Psoas muscle (tissue), 8 donors: ENCODE results near the gene PPP2R5E. TPM values are rescaled to one million over a fixed set of nuclear protein-coding genes. Genes with fewer than 3 reads are reported as not detected.

Source experiments
- ATAC-seq, 4 donors: fragments of 200-7000 bp; cut with Tn5 transposase; one replicate each; pipeline ENCODE4 v1.9.1; 2020; ENCODE audit warnings: moderate library complexity in 3 of 4, mild to moderate bottlenecking in 2 of 4
- DNase-seq, 2 donors: peaks; one replicate each; pipeline ENCODE4 v3.0.0-alpha.2; 2020
- H3K27ac ChIP-seq: fragments of 200-600 bp; one replicate; pipeline ENCODE4 v1.8.0; 2022
- H3K27me3 ChIP-seq, 3 donors: fragments of 200-600 bp in 1 of 3; one replicate each; pipeline versions ENCODE4 v1.6.1 to v1.8.0; 2013 to 2022; ENCODE audit warnings: low read length in 2 of 3, mild to moderate bottlenecking in 2 of 3, moderate library complexity in 1 of 3; ENCODE audit not compliant: insufficient read depth in 3 of 3
- H3K36me3 ChIP-seq, 2 donors: fragments of 200-600 bp in 1 of 2; one replicate each; pipeline versions ENCODE4 v1.6.1 to v1.8.0; 2013 to 2022; ENCODE audit warnings: low read depth in 1 of 2, mild to moderate bottlenecking in 1 of 2, moderate library complexity in 1 of 2; ENCODE audit not compliant: insufficient read depth in 1 of 2
- H3K4me1 ChIP-seq: fragments of 200-600 bp; one replicate; pipeline ENCODE4 v1.8.0; 2022
- H3K4me3 ChIP-seq: fragments of 200-600 bp; one replicate; pipeline ENCODE4 v1.8.0; 2022; ENCODE audit warnings: mild to moderate bottlenecking
- H3K9me3 ChIP-seq: fragments of 200-600 bp; one replicate; pipeline ENCODE4 v1.8.0; 2022
- WGBS, 3 donors: extraction: QIAGEN DNeasy Blood & Tissue Kit; methylation state at CpG; one replicate each; pipeline versions ENCODE4 v1.1.6 to v1.1.7; 2013; 5-methylcytosine and 5-hydroxymethylcytosine counted together
- intact Hi-C, 2 donors: fragments of 100-400 bp; cut with DNase I; formaldehyde crosslinking; loops; one replicate each; pipeline versions ENCODE4 v1.11.0 to v1.14.2; 2022
- polyA plus RNA-seq, 3 donors: library from polyadenylated mRNA; stranded (reverse); fragments of 200-250 nt; gene quantifications; one replicate each; pipeline ENCODE4 v1.2.3, GENCODE V29; 2013
- total RNA-seq, 4 donors: library from RNA; stranded (reverse); fragmentation: NEBNext Ultra II Directional in 2 of 4; extraction: Animal tissue kit (Norgen Biotek cat#: 25700) in 2 of 4; gene quantifications; one replicate each; pipeline versions ENCODE4 v1.2.1 to v1.2.4, GENCODE V29; 2021 to 2023
- TF ChIP-seq, protein P1 (sequence below): fragments of 200-600 bp; IDR thresholded peaks from one replicate; pipeline ENCODE4 v1.8.0; 2022; ENCODE audit warnings: antibody characterized with exemption
- donor health status: healthy with polysubstance abuse.
- donor health status: DM: no; HTN: no; CAD: no; lungs with moderate emphysema.
- donor health status: Bipolar disorder and iron deficiency.
- donor health status: healthy.
- donor health status: DM: yes; HTN: yes; CAD: no.
- donor health status: DM: no; HTN: no; CAD: no.
- donor health status: DM: no; HTN: no; CAD: no.
- donor health status: DM: yes; HTN: yes; CAD: no.

Gene PPP2R5E
- total and polyA plus RNA-seq, 7 donors: 10.8 to 35.0 (median 29.3) TPM

GRCh38 chr14:63432888-63433552 is 110.2 kb downstream of the PPP2R5E start:
- intact Hi-C loops: loop anchor here in 1 of 2 donors (10.0 kb wide), 1 partner anchor 112 kb away; the partner anchor contains the start of gene PPP2R5E
- 95 to 99% (median 96%) methylated on average over 4 of the region's 4 CpGs for WGBS, 3 donors
- Histone ChIP-seq H3K27me3 (no peaks in the 10 kb centered on the region), H3K4me3 (no peak overlapping the region), H3K9me3 (no peaks in the 10 kb centered on the region), H3K4me1 (peaks cover 58% of the 10 kb centered on the region), H3K27ac (no peak overlapping the region), H3K36me3 (no peaks in the 10 kb centered on the region)
- DNase-seq: no peak
- TF ChIP-seq, protein P1, sequence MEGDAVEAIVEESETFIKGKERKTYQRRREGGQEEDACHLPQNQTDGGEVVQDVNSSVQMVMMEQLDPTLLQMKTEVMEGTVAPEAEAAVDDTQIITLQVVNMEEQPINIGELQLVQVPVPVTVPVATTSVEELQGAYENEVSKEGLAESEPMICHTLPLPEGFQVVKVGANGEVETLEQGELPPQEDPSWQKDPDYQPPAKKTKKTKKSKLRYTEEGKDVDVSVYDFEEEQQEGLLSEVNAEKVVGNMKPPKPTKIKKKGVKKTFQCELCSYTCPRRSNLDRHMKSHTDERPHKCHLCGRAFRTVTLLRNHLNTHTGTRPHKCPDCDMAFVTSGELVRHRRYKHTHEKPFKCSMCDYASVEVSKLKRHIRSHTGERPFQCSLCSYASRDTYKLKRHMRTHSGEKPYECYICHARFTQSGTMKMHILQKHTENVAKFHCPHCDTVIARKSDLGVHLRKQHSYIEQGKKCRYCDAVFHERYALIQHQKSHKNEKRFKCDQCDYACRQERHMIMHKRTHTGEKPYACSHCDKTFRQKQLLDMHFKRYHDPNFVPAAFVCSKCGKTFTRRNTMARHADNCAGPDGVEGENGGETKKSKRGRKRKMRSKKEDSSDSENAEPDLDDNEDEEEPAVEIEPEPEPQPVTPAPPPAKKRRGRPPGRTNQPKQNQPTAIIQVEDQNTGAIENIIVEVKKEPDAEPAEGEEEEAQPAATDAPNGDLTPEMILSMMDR: no peak
- ATAC-seq: no peak

DNA sequence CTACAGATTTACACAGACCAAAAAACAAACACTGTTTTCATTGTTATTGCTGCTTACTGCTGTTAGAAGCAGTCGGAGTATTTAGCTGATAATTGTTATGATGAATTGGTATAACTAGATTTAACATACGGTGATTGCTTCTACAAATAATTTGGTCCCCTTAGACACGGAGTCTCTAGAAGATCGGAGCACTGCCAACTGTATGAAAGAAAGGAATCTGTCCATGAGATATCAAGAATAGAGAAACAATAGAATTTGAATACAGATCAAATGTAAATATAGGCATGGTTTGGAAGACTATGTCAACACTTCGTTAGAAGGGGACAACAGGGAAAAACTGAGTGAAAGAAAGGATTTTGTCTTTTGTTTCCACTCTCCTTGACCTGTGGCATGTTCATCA is 110.9 kb downstream of the PPP2R5E start:
- ATAC-seq (no peak), DNase-seq (no peak)
- Histone ChIP-seq H3K27me3 (no peaks in the 10 kb centered on the region), H3K4me3 (no peak overlapping the region), H3K4me1 (peaks cover 50% of the 10 kb centered on the region), H3K9me3 (no peaks in the 10 kb centered on the region), H3K36me3 (no peaks in the 10 kb centered on the region), H3K27ac (no peak overlapping the region)
- TF ChIP-seq, protein P1: no peak
- intact Hi-C loops: loop anchor here in 1 of 2 donors (10.0 kb wide), 1 partner anchor 113 kb away; the partner anchor contains the start of gene PPP2R5E
- 46 to 59% (median 48%) methylated on average over 5 of the region's 5 CpGs for WGBS, 3 donors

GRCh38 chr14:63431466-63431865 is 111.7 kb downstream of the PPP2R5E start:
- TF ChIP-seq, protein P1: no peak

GRCh38 chr14:63428486-63428885 is 114.7 kb downstream of the PPP2R5E start:
- intact Hi-C loops: no loop called here

More at GRCh38 chr14:63431466-63431865, 111.7 kb downstream of the PPP2R5E start:
- Histone ChIP-seq H3K27me3 (no peaks in the 10 kb centered on the region), H3K36me3 (no peaks in the 10 kb centered on the region), H3K4me3 (no peak overlapping the region), H3K9me3 (no peaks in the 10 kb centered on the region), H3K4me1 (peaks cover 42% of the 10 kb centered on the region), H3K27ac (no peak overlapping the region)
- intact Hi-C loops: loop anchor here in 1 of 2 donors (10.0 kb wide), 1 partner anchor 113 kb away; the partner anchor contains the start of gene PPP2R5E
- DNase-seq (no peak), ATAC-seq (no peak)
- 74 to 91% (median 91%) methylated on average over 3 of the region's 3 CpGs for WGBS, 3 donors

More at GRCh38 chr14:63428486-63428885, 114.7 kb downstream of the PPP2R5E start:
- ATAC-seq (no peak), DNase-seq (no peak)
- Histone ChIP-seq H3K27me3 (no peaks in the 10 kb centered on the region), H3K27ac (no peak overlapping the region), H3K9me3 (no peaks in the 10 kb centered on the region), H3K36me3 (no peaks in the 10 kb centered on the region), H3K4me1 (peaks cover 21% of the 10 kb centered on the region), H3K4me3 (no peak overlapping the region)
- TF ChIP-seq, protein P1: no peak
- 65 to 77% (median 67%) methylated on average over 1 of the region's 1 CpG for WGBS, 3 donors
